PFSK-1 (cell line): ENCODE measurements around the gene RPS24.

ENCODE experiments used
- FOXP2 ChIP-seq: optimal IDR thresholded peaks from 2 replicates; pipeline ENCODE3; 2011; ENCODE audit warnings: borderline replicate concordance, control low read depth, inconsistent platforms; ENCODE audit not compliant: insufficient read depth; ENCODE audit errors: extremely low read length, extremely low read depth
- POLR2AphosphoS5 ChIP-seq: IDR thresholded peaks from 2 replicates; pipeline ENCODE4 v1.6.1; 2012; ENCODE audit warnings: low read depth, mild to moderate bottlenecking, control low read depth, low read length, moderate library complexity
- REST ChIP-seq, 2 experiments: IDR thresholded peaks; 2 replicates each; pipeline versions ENCODE4 v1.6.1 to v1.8.0; 2011 to 2012; ENCODE audit warnings: low read depth in 2 of 2, low read length in 2 of 2, control low read depth in 1 of 2, inconsistent platforms in 1 of 2, mild to moderate bottlenecking in 1 of 2, moderate library complexity in 1 of 2; ENCODE audit not compliant: insufficient read depth in 1 of 2
- SIN3A ChIP-seq: IDR thresholded peaks from 2 replicates; pipeline ENCODE4 v1.6.1; 2012; ENCODE audit warnings: mild to moderate bottlenecking, low read length, moderate library complexity, borderline replicate concordance; ENCODE audit not compliant: insufficient read depth
- TAF1 ChIP-seq: IDR thresholded peaks from 2 replicates; pipeline ENCODE4 v1.6.1; 2012; ENCODE audit warnings: low read length, control low read depth, borderline replicate concordance; ENCODE audit not compliant: insufficient read depth

RPS24 gene

GRCh38 chr10:78033387-78033636 is 351 bp upstream of the RPS24 start:
- TF ChIP-seq TAF1 (no peak), REST (IDR thresholded peaks at IDR 0.05; ENCODE audit: insufficient read depth in 1 of 2, low read depth in 2 of 2, low read length in 2 of 2) (no peak), POLR2AphosphoS5 (no peak), SIN3A (no peak), FOXP2 (no peak)

- TF ChIP-seq POLR2AphosphoS5 = peak; percentile 45
- no peak for TF ChIP-seq REST (IDR thresholded peaks at IDR 0.05; ENCODE audit: insufficient read depth in 1 of 2, low read depth in 2 of 2, low read length in 2 of 2)
Observed at GRCh38 chr10:78035025-78035424, 1.4 kb downstream of the RPS24 start.

- no peak for TF ChIP-seq REST (IDR thresholded peaks at IDR 0.05; ENCODE audit: insufficient read depth in 1 of 2, low read depth in 2 of 2, low read length in 2 of 2)
- TF ChIP-seq TAF1 = no peak
- no peak for TF ChIP-seq FOXP2
- no peak for TF ChIP-seq SIN3A
- no peak for TF ChIP-seq POLR2AphosphoS5
Observed at GRCh38 chr10:78035437-78035836, 1.8 kb downstream of the RPS24 start.

DNA sequence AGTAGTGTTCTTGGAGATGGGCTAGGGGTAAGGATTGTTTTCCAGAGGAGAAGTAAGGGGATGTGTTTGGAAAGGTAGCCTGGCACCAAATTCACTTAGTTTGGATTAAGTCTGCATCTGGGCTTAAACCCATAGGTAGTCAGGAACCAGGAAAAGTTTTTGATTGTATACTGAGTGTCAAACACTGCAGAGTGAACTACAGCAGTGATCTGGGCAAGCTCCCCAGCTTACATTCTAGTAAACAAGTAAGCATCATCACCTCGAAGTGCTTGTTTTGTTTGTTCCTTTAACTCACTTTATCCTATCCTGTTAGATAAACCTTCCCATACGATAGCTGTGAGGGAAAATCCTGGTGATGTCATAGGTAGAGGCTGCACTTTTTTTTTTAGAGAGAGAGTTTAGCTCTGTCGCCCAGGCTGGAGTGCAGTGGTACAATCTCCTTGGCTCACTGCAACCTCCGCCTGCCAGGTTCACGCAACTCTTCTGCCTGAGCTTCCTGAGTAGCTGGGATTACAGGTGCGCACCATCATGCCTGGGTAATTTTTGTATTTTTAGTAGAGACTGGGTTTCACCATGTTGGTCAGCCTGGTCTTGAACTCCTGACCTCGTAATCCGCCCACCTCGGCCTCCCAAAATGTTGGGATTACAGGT is 2.4 kb downstream of the RPS24 start:
- no peak for TF ChIP-seq SIN3A
- no peak for TF ChIP-seq TAF1
- TF ChIP-seq POLR2AphosphoS5 = no peak
- TF ChIP-seq REST (IDR thresholded peaks at IDR 0.05; ENCODE audit: insufficient read depth in 1 of 2, low read depth in 2 of 2, low read length in 2 of 2) = no peak
- no peak for TF ChIP-seq FOXP2

DNA sequence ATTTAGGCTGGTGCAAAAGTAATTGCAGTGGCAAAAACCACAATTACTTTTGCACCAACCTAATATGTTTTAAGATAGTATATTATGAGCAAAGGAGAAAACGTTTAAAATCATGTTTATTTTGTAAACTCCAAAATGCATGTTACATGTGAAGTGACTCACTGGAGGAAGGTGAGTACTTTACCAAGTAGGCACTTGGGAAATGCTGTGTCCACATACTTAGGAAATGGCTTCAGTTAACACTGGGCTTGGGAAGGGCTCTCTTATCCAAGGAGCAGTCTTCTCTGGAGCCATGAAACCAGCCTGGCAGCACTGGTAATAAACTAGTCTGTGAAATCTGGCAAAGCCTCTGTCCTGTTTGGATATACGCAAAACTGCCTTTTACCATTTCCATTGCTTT is 4.4 kb downstream of the RPS24 start:
- TF ChIP-seq POLR2AphosphoS5 = no peak
- no peak for TF ChIP-seq SIN3A
- no peak for TF ChIP-seq TAF1
- no peak for TF ChIP-seq REST (IDR thresholded peaks at IDR 0.05; ENCODE audit: insufficient read depth in 1 of 2, low read depth in 2 of 2, low read length in 2 of 2)
- TF ChIP-seq FOXP2 = no peak
